Activated naive CD4-positive, alpha-beta T cell treated with Interleukin-2 at 50 U/mL for 16 hours (primary cell): ENCODE results near the gene PICALM.

ENCODE experiments used
- DNase-seq: peaks from one replicate; pipeline ENCODE4 v3.0.0-alpha.2; 2020

PICALM gene

DNA sequence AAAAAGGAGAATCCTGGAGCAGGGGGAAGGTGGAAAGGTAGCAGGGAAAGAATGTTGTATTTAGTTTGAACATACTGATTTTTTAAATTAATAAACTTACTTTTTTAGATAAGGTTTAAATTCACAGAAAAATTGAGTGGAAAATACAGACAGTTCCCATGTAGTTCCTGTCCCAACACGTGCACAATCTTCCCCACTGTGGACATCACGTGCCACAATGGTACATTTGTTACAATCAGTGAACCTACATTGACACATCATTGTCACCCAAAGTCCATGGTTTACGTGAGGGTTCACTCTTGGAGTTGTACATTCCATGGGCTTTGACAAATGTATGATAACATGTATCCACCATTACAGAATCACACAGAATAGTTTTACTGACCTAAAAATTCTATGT is 10.5 kb upstream of the PICALM start:
- no peak for DNase-seq

DNA sequence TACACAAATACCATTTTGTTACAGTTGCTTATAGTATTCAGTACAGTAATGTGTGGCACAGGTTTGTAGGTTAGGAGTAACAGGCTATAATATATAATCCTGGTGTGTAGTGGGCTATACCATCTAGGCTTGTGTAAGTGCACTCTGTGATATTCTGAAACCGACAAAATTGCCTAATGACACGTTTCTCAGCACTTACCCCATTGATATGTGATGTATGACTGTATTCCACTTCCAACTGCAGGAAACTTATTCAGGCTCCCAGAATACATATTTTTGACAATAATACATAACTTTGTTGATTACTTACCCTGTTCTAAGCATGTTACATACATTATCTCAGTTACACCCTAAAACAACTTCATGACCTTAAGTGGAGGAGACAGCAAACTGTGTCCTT is 5.1 kb upstream of the PICALM start:
- no peak for DNase-seq

DNA sequence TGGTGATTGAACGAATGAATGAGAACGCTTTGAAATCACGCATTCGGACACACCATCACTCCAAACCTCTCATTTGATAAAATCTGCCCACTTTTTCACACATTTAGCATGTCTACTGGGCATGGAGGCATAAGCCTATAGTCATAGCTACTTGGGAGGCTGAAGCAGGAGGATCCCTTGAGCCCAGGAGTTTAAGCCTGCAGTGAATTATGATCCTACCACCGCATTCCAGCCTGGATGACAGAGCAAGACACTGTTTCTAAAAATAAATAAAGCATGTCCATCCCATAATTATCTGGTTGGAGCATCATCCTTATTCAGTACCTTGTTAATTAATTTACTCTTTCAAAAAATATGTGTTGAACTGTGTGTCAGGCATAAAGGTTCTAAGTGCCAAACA is 3.3 kb upstream of the PICALM start:
- no peak for DNase-seq

GRCh38 chr11:86070142-86071056 is 1.5 kb upstream of the PICALM start:
- DNase-seq = no peak

DNA sequence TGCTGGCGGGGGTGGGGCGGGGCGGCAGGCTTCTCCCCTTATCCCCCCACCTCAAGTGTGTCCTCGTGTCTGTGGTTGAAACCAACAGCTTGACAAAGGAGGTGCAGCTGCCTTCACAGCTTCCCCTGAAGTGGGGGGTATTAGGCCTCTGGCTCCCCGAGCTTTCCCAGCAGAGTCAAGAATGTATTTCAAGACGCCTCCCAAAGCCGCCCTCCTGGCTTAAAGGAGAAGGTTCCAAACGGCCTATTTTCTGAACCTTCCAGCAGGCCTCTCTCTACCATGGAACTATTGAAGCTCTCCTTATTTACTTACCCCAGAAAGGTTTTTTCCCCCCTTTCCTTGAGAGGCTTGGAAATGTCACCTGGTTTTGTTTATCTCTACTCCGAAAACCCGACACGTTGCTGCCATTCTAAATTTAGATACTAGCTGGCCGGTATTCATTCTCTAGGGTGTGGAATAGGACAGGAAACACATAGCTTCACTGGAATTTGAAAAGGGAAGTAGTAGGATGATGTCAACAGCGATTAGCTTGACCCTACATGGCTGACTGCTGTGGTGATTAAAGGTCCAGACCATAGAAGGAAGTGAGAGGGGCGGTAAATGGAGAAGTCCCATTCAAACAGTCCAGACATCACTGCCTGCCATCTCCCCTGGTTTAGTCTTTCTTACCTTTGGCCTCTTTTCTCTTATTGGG is 671 bp upstream of the PICALM start:
- DNase-seq = no peak

GRCh38 chr11:86068138-86068871 is 579 bp downstream of the PICALM start:
- DNase-seq = peak; percentile 44

DNA sequence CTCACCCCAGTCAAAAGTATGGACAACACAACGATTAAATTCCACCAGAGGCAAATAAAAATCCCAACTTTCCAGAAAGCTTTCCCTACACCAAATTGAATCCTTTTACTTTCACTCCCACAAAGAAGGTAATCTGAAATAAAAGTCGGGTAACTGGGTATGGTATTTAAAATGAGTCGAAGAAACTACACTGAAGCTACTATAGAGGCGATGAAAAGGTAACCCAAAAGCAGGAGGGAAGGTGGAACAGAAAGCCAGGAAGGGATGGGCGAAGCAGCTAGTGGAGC is 1.1 kb downstream of the PICALM start:
- no peak for DNase-seq

DNA sequence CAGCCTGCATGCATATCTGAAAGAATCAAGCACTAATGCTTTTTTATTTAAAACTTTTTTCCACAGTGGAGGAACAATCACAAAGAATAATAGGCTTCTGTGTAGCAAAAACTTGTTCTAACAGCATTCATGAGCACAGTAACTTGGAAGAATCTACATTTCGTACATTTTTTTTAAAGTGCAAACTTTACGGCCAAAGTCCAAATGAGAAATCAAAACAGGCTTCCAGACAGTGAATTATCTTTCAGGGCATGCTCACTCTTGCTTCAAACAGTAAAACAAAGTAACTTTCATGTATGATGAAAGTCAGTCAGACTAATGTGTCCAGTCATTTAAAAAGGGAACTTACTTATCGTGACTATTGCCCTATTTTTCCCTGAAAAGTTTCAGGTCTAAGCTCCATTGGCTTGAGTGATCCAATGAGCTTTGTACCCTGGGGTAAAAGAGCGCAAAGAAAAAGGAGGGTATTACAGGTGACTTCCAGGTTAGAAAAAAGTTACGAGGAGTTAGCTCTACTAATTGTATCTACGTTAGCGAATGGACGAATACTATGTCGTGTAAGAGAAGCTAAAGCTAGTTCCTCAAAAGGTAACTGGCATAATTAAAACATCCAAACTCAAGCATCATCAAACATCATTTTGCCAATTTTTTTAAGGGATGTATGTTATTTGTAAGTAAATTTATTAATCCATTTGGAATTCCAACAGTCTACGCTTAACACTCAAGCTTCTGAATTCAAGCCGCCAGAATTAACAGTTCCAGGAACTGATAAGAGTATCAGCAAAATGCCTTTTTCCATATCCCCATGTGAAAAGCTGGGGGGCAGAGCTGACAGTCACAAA is 1.7 kb downstream of the PICALM start:
- no peak for DNase-seq

- DNase-seq = no peak
These were observed 2.3 kb downstream of the PICALM start for GRCh38 chr11:86066657-86067008.

- DNase-seq = no peak
These were observed 2.9 kb downstream of the PICALM start for GRCh38 chr11:86066033-86066432.

DNA sequence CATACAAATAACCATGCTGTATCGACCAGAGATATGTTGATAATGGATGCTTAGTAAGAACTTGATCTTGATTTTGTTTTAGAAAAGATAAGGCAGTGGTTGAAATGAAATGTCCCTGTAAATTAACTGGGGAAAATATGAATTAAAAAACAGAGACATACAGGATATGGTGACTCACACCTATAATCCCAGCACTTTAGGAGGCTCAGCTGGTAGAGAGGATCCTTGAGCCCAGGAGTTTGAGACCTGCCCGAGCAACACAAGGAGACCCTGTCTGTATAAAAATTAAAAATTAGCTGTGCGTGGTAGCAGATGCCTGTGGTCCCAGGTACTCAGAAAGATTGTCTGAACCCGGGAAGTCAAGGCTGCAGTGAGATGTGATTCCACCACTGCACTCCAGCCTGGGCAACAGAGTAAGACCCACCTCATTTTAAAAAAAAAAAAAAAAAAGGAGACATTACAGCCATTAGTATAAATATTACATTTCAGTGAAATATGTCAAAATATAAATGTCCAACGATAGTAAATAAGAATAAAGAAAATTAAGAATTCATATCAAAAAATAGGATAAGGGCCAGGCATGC is 4.6 kb downstream of the PICALM start:
- no peak for DNase-seq

GRCh38 chr11:86063536-86063935 is 5.3 kb downstream of the PICALM start:
- DNase-seq = no peak

GRCh38 chr11:86062719-86063118 is 6.2 kb downstream of the PICALM start:
- no peak for DNase-seq

DNA sequence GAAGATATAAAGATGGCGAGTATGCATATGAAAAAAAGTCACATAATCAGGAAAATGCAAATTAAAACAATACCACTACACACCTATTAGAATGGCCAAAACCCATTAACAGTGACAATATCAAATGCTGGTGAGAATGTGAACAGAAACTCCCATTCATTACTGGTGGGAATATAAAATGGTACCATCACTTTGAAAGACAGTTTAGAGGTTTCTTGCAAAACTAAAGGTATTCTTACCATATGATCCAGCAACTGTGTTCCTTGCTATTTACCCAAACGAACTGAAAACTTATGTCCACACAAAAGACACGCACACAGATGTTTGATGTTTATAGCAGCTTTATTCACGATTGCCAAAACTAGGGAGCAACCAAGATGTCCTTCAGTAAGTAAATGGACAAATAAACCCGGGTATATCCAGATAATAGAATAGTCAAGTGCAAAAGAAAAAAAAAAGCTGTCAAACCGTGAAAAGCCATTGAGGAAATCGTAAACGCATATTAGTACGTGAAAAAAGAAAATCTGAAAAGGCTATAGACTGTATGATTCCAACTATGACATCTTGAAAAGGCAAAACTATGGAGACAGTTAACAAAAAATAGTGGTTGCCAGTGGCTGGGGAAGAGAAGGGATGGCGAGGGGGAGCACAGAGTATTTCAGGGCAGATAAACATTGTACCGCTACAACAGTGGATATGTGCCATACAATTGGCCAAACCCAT is 7.2 kb downstream of the PICALM start:
- no peak for DNase-seq

DNA sequence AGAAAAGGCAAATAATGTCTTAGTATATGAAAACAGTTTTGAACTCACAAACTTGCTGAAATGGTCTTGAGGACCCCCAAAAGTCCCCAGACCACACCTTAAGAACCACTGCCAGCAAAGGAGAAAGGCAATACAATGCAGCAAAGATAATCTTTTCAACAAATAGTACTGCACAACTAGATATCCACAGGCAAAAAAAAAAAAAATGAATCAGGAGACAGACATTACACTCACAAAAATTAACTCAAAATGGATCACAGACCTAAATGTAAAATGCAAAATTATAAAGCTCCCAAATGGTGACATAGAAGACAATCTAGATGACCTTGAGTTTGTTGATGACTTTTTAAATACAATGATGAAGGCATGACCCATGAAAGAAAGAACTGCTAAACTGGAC is 8.3 kb downstream of the PICALM start:
- DNase-seq = no peak

- no peak for DNase-seq
These were observed 10.5 kb downstream of the PICALM start for GRCh38 chr11:86058360-86058759.

DNA sequence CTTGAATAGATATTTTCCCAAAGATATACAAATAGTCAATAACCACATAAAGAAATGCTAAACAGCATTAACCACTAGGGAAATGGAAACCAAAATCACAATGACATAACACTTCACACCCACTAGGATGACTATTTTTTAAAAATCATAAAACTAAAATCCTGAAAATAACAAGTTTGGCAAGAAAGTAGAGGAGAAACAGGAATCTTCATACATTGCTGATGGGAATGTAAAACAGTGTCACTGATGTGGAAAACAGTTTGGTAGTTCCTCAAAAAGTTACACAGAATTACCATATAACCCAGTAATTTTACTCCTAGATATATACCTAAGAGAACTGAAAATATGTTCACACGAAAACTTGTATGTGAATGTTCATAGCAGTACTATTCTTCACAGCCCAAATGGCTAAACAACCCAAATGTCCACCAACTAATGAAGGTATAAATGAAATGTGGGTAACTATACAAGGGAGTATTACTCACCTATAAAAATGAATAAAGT is 12.5 kb downstream of the PICALM start:
- DNase-seq = no peak

- no peak for DNase-seq
These were observed 15.9 kb downstream of the PICALM start for GRCh38 chr11:86052693-86053641.

- DNase-seq = no peak
These were observed 18.6 kb downstream of the PICALM start for GRCh38 chr11:86050196-86050709.

DNA sequence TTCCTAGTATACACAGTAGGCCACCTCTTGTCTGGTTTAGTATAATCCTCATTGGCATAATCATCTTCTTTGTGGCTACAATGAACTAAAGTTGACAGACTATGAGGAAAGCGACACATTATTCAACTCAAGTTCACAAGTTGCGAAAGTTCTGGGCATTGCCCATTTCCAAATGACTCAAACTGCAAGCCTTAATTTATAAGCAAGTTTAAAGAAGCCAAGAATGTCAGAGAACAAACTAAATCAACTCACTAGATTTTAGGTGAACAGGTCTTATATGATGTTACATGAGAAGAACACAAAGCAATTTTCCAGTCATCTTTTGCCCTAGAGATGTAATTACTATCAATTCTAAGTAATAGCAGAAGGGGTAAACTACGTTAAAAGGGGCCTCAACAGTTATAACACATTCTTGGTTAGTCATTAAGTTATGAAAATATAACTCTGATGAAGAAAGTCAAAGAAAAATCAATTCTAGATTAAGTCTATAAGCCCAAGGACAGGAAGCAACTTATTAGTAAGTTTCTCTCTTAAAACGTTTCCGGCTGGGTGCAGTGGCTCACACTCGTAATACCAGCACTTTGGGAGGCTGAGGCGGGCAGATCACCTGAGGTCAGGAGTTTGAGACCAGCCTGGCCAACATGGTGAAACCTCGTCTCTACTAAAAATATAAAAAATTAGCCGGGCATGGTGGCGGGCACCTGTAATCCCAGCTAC is 21.5 kb downstream of the PICALM start:
- peak; percentile 63 for DNase-seq
